ENCODE measurements around the gene ZNF684. TPM values are rescaled to one million over a fixed set of nuclear protein-coding genes. Genes with fewer than 3 reads are reported as not detected.

ZNF684 gene
- total and polyA plus RNA-seq, 9 of the 15 experiments (the other 6 are each of a cell fraction or from before 2014, with no cell fraction given), result 4.8 to 8.8 (median 5.5) TPM

DNA sequence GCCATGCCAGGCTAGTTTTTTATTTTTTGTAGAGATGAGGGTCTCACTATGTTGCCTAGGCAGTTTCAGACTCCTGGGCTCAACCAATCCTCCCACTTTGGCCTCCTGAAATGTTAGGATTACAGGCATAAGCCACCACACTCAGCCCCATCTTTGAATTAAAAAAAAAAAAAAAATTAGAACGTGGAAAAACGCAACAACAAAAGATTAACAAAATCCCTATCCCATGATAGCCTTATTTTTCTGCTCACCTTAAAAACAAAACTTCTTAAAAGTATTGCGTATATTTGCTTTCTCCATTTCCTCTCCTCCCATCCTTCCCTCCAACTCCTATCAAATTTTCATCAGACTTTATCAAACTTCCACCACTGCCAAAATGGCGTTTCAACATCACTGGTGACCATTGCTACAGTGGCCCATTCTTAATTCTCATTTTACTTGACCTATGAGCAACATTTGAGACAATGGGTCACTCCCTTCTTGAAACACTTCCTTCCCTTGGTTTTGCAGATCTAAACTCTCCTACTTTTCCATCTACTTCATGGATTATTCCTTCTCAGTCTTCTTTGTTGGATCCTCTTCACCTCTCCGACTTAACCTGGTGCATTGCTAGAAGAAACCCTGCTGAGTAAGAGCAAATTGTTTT is 579 bp upstream of the ZNF684 start (continued):
- TF ChIP-seq, protein P1, sequence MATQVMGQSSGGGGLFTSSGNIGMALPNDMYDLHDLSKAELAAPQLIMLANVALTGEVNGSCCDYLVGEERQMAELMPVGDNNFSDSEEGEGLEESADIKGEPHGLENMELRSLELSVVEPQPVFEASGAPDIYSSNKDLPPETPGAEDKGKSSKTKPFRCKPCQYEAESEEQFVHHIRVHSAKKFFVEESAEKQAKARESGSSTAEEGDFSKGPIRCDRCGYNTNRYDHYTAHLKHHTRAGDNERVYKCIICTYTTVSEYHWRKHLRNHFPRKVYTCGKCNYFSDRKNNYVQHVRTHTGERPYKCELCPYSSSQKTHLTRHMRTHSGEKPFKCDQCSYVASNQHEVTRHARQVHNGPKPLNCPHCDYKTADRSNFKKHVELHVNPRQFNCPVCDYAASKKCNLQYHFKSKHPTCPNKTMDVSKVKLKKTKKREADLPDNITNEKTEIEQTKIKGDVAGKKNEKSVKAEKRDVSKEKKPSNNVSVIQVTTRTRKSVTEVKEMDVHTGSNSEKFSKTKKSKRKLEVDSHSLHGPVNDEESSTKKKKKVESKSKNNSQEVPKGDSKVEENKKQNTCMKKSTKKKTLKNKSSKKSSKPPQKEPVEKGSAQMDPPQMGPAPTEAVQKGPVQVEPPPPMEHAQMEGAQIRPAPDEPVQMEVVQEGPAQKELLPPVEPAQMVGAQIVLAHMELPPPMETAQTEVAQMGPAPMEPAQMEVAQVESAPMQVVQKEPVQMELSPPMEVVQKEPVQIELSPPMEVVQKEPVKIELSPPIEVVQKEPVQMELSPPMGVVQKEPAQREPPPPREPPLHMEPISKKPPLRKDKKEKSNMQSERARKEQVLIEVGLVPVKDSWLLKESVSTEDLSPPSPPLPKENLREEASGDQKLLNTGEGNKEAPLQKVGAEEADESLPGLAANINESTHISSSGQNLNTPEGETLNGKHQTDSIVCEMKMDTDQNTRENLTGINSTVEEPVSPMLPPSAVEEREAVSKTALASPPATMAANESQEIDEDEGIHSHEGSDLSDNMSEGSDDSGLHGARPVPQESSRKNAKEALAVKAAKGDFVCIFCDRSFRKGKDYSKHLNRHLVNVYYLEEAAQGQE (IDR thresholded peaks at IDR 0.05; ENCODE audit: borderline replicate concordance), result no peak
- TF ChIP-seq, protein P1 (CRISPR knock-in tag; IDR thresholded peaks at IDR 0.05; ENCODE audit: low read depth), result no peak
- TF ChIP-seq NCOR1 (IDR thresholded peaks at IDR 0.05) (peak; percentile 6; the same call in 1 of the 2 replicates), TRIM28 (IDR thresholded peaks at IDR 0.05) (no peak), NFYB (IDR thresholded peaks at IDR 0.05; ENCODE audit: extremely low read depth, insufficient read length) (no peak), ZNF12 (CRISPR knock-in tag; IDR thresholded peaks at IDR 0.05) (no peak), ZBTB7A (IDR thresholded peaks at IDR 0.05; ENCODE audit: borderline replicate concordance, control insufficient read depth, low read depth, low read length) (no peak), KLF10 (CRISPR knock-in tag; IDR thresholded peaks at IDR 0.05) (no peak), ZSCAN32 (CRISPR knock-in tag; IDR thresholded peaks at IDR 0.05) (no peak), ZEB2 (IDR thresholded peaks at IDR 0.05) (no peak), FOXJ3 (CRISPR knock-in tag; IDR thresholded peaks at IDR 0.05) (no peak), CEBPG (CRISPR knock-in tag; IDR thresholded peaks at IDR 0.05) (no peak), CEBPG (tag; conservative IDR thresholded peaks at IDR 0.05 in 1 of 2, IDR thresholded peaks at IDR 0.05 in 1 of 2) (peak; percentile 38 to 59; a peak in 2 of 4 replicates), TAF15 (IDR thresholded peaks at IDR 0.05; ENCODE audit: low read depth, low read length) (no peak), DPF2 (IDR thresholded peaks at IDR 0.05) (peak; percentile 28), CBX5 (IDR thresholded peaks at IDR 0.05; ENCODE audit: borderline replicate concordance, low read depth) (no peak), ELF1 (tag; IDR thresholded peaks at IDR 0.05) (no peak), MECOM (CRISPR knock-in tag; IDR thresholded peaks at IDR 0.05) (no peak), MYBL2 (IDR thresholded peaks at IDR 0.05; ENCODE audit: low read depth) (no peak), MYBL2 (CRISPR knock-in tag; IDR thresholded peaks at IDR 0.05; ENCODE audit: borderline replicate concordance) (no peak)
- TF ChIP-seq, protein P2, sequence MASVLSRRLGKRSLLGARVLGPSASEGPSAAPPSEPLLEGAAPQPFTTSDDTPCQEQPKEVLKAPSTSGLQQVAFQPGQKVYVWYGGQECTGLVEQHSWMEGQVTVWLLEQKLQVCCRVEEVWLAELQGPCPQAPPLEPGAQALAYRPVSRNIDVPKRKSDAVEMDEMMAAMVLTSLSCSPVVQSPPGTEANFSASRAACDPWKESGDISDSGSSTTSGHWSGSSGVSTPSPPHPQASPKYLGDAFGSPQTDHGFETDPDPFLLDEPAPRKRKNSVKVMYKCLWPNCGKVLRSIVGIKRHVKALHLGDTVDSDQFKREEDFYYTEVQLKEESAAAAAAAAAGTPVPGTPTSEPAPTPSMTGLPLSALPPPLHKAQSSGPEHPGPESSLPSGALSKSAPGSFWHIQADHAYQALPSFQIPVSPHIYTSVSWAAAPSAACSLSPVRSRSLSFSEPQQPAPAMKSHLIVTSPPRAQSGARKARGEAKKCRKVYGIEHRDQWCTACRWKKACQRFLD (CRISPR knock-in tag; IDR thresholded peaks at IDR 0.05), result no peak
- TF ChIP-seq, protein P3, sequence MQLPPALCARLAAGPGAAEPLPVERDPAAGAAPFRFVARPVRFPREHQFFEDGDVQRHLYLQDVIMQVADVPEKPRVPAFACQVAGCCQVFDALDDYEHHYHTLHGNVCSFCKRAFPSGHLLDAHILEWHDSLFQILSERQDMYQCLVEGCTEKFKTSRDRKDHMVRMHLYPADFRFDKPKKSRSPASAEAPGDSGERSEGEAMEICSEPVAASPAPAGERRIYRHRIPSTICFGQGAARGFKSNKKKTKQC (CRISPR knock-in tag; IDR thresholded peaks at IDR 0.05), result no peak

Measured in K562 (cell line).